CD14-positive monocyte (primary cell): ENCODE measurements around the gene SDE2. TPM values are rescaled to one million over a fixed set of nuclear protein-coding genes. Genes with fewer than 3 reads are reported as not detected.

Experiments used
- DNase-seq, 3 donors: peaks; one replicate each; pipeline ENCODE4 v3.0.0-alpha.2; 2011 to 2022
- H2AFZ ChIP-seq: 2 replicates; pipeline ENCODE4 v1.6.0; 2012; ENCODE audit warnings: mild to moderate bottlenecking, low read depth, low read length, inconsistent platforms; ENCODE audit not compliant: insufficient read depth, poor library complexity, severe bottlenecking
- H3K27ac ChIP-seq, 2 donors: 1 replicate in 1 of 2; 2 replicates in 1 of 2; pipeline ENCODE4 v1.5.1; 2012 to 2013; ENCODE audit warnings: low read length in 2 of 2, control low read depth in 1 of 2, inconsistent platforms in 1 of 2, low read depth in 1 of 2, mild to moderate bottlenecking in 1 of 2
- H3K27me3 ChIP-seq, 2 donors: one replicate each; pipeline versions ENCODE4 v1.6.0 to v1.6.1; 2011 to 2013; ENCODE audit warnings: low read length in 2 of 2; ENCODE audit not compliant: control insufficient read depth in 2 of 2, insufficient read depth in 2 of 2
- H3K36me3 ChIP-seq, 2 donors: replicated peaks in 1 of 2; 1 replicate in 1 of 2; 2 replicates in 1 of 2; pipeline versions ENCODE4 v1.5.1 to v1.6.1; 2012 to 2013; ENCODE audit warnings: low read length in 2 of 2, control low read depth in 1 of 2, inconsistent platforms in 1 of 2, mild to moderate bottlenecking in 1 of 2; ENCODE audit not compliant: insufficient read depth in 2 of 2, control insufficient read depth in 1 of 2
- H3K4me1 ChIP-seq, 2 donors: 1 replicate in 1 of 2; 2 replicates in 1 of 2; pipeline versions ENCODE4 v1.5.1 to v1.6.1; 2012 to 2013; ENCODE audit warnings: low read length in 2 of 2, control low read depth in 1 of 2, inconsistent platforms in 1 of 2, mild to moderate bottlenecking in 1 of 2, moderate library complexity in 1 of 2; ENCODE audit not compliant: insufficient read depth in 2 of 2, control insufficient read depth in 1 of 2
- H3K4me2 ChIP-seq: replicated peaks from 2 replicates; pipeline ENCODE3; 2012; ENCODE audit warnings: low read length, moderate library complexity, mild to moderate bottlenecking; ENCODE audit not compliant: poor library complexity, severe bottlenecking; ENCODE audit errors: extremely low read depth
- H3K4me3 ChIP-seq, 3 experiments: fragments of 200-600 bp in 1 of 3; sonication (generic) in 1 of 3; replicated peaks in 1 of 3; 1 replicate in 2 of 3; 2 replicates in 1 of 3; pipeline ENCODE4 v1.5.1; 2011 to 2013; ENCODE audit warnings: low read length in 3 of 3, mild to moderate bottlenecking in 3 of 3, control low read depth in 2 of 3, low read depth in 2 of 3, inconsistent platforms in 1 of 3, moderate library complexity in 1 of 3
- H3K79me2 ChIP-seq: 2 replicates; pipeline ENCODE4 v1.6.0; 2012; ENCODE audit warnings: mild to moderate bottlenecking, control low read depth, inconsistent platforms, low read length, moderate library complexity; ENCODE audit not compliant: insufficient read depth
- H3K9ac ChIP-seq: 2 replicates; pipeline ENCODE4 v1.6.0; 2017; ENCODE audit warnings: low read length, mild to moderate bottlenecking; ENCODE audit not compliant: insufficient read depth, poor library complexity, severe bottlenecking
- H3K9me3 ChIP-seq, 2 donors: replicated peaks in 1 of 2; 1 replicate in 1 of 2; 2 replicates in 1 of 2; pipeline versions ENCODE4 v1.5.1 to v1.6.1; 2012 to 2013; ENCODE audit warnings: low read length in 2 of 2, control low read depth in 1 of 2; ENCODE audit not compliant: control insufficient read depth in 1 of 2, insufficient read depth in 1 of 2
- H4K20me1 ChIP-seq: 2 replicates; pipeline ENCODE4 v1.6.0; 2012; ENCODE audit warnings: mild to moderate bottlenecking, low read length, control low read depth, moderate library complexity; ENCODE audit not compliant: insufficient read depth
- H3K27ac Mint-ChIP-seq, 7 donors: one replicate each; pipeline ENCODE4 v1.8.0; 2020; ENCODE audit warnings: mild to moderate bottlenecking in 7 of 7, mixed read lengths in 7 of 7, moderate library complexity in 6 of 7, inconsistent platforms in 2 of 7
- H3K27me3 Mint-ChIP-seq, 3 donors: one replicate each; pipeline ENCODE4 v1.8.0; 2021 to 2022; ENCODE audit warnings: low read depth in 3 of 3, mild to moderate bottlenecking in 3 of 3, mixed read lengths in 3 of 3, moderate library complexity in 3 of 3, inconsistent platforms in 1 of 3
- H3K36me3 Mint-ChIP-seq, 2 donors: one replicate each; pipeline ENCODE4 v1.8.0; 2020; ENCODE audit warnings: mixed read lengths in 2 of 2, inconsistent platforms in 1 of 2, mild to moderate bottlenecking in 1 of 2
- H3K4me1 Mint-ChIP-seq: one replicate; pipeline ENCODE4 v1.8.0; 2020; ENCODE audit warnings: mild to moderate bottlenecking, mixed read lengths
- H3K4me3 Mint-ChIP-seq, 2 donors: one replicate each; pipeline ENCODE4 v1.8.0; 2020; ENCODE audit warnings: mild to moderate bottlenecking in 2 of 2, mixed read lengths in 2 of 2, moderate library complexity in 1 of 2
- H3K9me3 Mint-ChIP-seq, 7 donors: one replicate each; pipeline ENCODE4 v1.8.0; 2020 to 2022; ENCODE audit warnings: mixed read lengths in 7 of 7, mild to moderate bottlenecking in 6 of 7, moderate library complexity in 6 of 7, inconsistent platforms in 2 of 7
- WGBS: methylation state at CpG from one replicate; pipeline ENCODE4 v1.1.5; 2013; ENCODE audit warnings: missing lambda C conversion rate; ENCODE audit not compliant: insufficient coverage; 5-methylcytosine and 5-hydroxymethylcytosine counted together
- intact Hi-C, 2 donors: fragments of 100-400 bp; cut with micrococcal nuclease; formaldehyde crosslinking; loops; one replicate each; pipeline versions ENCODE4 v1.15.0 to v1.15.1; 2023
- polyA plus RNA-seq, 3 donors: library from polyadenylated mRNA; depleted of rRNA in 1 of 3; unstranded in 2 of 3; stranded (reverse) in 1 of 3; fragments of 300-500 nt in 2 of 3; fragments of >200 nt in 1 of 3; fragmentation: Illumina TruSeq in 2 of 3; gene quantifications; 1 replicate in 2 of 3; 2 replicates in 1 of 3; pipeline ENCODE4 v1.2.3, GENCODE V29; 2012 to 2021
- TF ChIP-seq, protein P1 (sequence below): fragments of 200-600 bp; IDR thresholded peaks from one replicate; pipeline ENCODE4 v1.8.0; 2022; ENCODE audit warnings: antibody characterized with exemption, mild to moderate bottlenecking

The SDE2 gene
- polyA plus RNA-seq, 3 donors: 6.8 to 18.0 (median 8.4) TPM

- Histone ChIP-seq H3K4me3 (no peak overlapping the region), H3K27ac (no peak overlapping the region), H3K9me3 (no peaks in the 10 kb centered on the region), H3K9ac (no peak overlapping the region), H2AFZ (peak overlapping the region; percentile 63), H3K36me3 (no peaks in the 10 kb centered on the region), H3K79me2 (no peaks in the 10 kb centered on the region), H3K27me3 (no peaks in the 10 kb centered on the region), H3K4me2 (no peak overlapping the region), H4K20me1 (no peaks in the 10 kb centered on the region), H3K4me1 (peaks cover 2 to 4% of the 10 kb centered on the region in 2 donors)
- peaks cover 0 to 4% (median 2%) of the 10 kb centered on the region in 3 donors for H3K27me3 Mint-ChIP-seq
- TF ChIP-seq, protein P1, sequence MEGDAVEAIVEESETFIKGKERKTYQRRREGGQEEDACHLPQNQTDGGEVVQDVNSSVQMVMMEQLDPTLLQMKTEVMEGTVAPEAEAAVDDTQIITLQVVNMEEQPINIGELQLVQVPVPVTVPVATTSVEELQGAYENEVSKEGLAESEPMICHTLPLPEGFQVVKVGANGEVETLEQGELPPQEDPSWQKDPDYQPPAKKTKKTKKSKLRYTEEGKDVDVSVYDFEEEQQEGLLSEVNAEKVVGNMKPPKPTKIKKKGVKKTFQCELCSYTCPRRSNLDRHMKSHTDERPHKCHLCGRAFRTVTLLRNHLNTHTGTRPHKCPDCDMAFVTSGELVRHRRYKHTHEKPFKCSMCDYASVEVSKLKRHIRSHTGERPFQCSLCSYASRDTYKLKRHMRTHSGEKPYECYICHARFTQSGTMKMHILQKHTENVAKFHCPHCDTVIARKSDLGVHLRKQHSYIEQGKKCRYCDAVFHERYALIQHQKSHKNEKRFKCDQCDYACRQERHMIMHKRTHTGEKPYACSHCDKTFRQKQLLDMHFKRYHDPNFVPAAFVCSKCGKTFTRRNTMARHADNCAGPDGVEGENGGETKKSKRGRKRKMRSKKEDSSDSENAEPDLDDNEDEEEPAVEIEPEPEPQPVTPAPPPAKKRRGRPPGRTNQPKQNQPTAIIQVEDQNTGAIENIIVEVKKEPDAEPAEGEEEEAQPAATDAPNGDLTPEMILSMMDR: peak; percentile 94
- no peaks in the 10 kb centered on the region for H3K9me3 Mint-ChIP-seq
- H3K4me3 Mint-ChIP-seq: no peak overlapping the region
- intact Hi-C loops: no loop called here
- DNase-seq: peak; percentile 22 to 43 (median 30)
- no peaks in the 10 kb centered on the region for H3K36me3 Mint-ChIP-seq
- H3K27ac Mint-ChIP-seq: no peak overlapping the region
- WGBS: 5% methylated on average over 13 of the region's 21 CpGs
- peaks cover 3% of the 10 kb centered on the region for H3K4me1 Mint-ChIP-seq
Observed at GRCh38 chr1:225962440-225962975, 36.6 kb downstream of the SDE2 start.

DNA sequence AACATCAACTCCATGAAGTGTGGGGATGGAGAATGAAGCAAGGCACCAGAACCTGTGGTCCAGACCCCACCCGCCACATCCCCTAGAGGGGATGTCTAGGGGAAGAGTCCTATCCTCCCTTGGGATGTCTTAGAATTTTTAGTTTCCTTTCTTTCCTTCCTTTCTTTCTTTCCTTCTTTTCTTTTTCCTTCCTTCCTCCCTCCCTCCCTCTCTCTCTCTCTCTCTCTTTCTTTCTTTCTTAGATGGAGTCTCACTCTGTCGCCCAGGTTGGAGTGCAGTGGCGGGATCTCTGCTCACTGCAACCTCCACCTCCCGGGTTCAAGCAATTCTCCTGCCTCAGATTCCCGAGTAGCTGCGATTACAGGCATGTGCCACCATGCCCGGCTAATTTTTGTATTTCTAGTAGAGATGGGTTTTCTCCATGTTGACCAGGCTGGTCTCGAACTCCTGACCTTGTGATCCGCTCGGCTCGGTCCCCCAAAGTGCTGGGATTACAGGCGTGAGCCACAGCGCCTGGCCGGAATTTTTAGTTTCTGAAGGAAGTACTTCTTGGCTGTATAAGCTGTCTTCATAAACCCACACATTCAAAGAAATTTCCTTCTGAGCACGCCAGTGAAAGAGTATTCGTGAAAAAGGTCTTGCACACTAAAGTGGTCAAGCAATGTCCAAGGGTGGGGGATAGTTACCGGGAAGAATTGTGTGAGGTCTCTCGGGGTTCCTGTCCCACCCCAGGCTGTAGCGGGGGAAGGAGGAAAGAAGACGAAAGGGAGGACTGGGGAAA is 37.3 kb downstream of the SDE2 start:
- WGBS: 60% methylated on average over 4 of the region's 20 CpGs
- TF ChIP-seq, protein P1: no peak
- Mint-ChIP-seq H3K9me3 (no peaks in the 10 kb centered on the region), H3K36me3 (no peaks in the 10 kb centered on the region), H3K27ac (no peak overlapping the region), H3K27me3 (peaks cover 0 to 4% (median 2%) of the 10 kb centered on the region in 3 donors), H3K4me1 (peaks cover 3% of the 10 kb centered on the region), H3K4me3 (peak overlapping the region in 1 of 2 donors; percentile 35)
- no peaks in the 10 kb centered on the region for H3K9me3 ChIP-seq
- no peak overlapping the region for H3K9ac ChIP-seq
- DNase-seq: no peak
- no peak overlapping the region for H3K27ac ChIP-seq
- H3K4me2 ChIP-seq: no peak overlapping the region
- H3K27me3 ChIP-seq: no peaks in the 10 kb centered on the region
- H4K20me1 ChIP-seq: no peaks in the 10 kb centered on the region
- no peak overlapping the region for H3K4me3 ChIP-seq
- H3K79me2 ChIP-seq: no peaks in the 10 kb centered on the region
- peaks cover 2 to 4% of the 10 kb centered on the region in 2 donors for H3K4me1 ChIP-seq
- peak overlapping the region; percentile 63 for H2AFZ ChIP-seq
- H3K36me3 ChIP-seq: no peaks in the 10 kb centered on the region
- intact Hi-C loops: no loop called here
